Sigmoid colon (tissue), 7 donors: ENCODE results near the gene ARHGAP10. TPM values are rescaled to one million over a fixed set of nuclear protein-coding genes. Genes with fewer than 3 reads are reported as not detected.

Experiments
- DNase-seq: peaks from one replicate; pipeline ENCODE4 v3.0.0-alpha.2; 2019
- H3K27ac ChIP-seq, 4 donors: fragments of 200-600 bp; sonication (generic); one replicate each; pipeline ENCODE4 v1.5.1; 2016 to 2019; ENCODE audit warnings: mild to moderate bottlenecking in 1 of 4
- H3K27me3 ChIP-seq, 3 donors: fragments of 200-600 bp; sonication (generic); one replicate each; pipeline ENCODE4 v1.5.1; 2019; ENCODE audit warnings: mild to moderate bottlenecking in 1 of 3
- H3K36me3 ChIP-seq, 4 donors: fragments of 200-600 bp; sonication (generic); one replicate each; pipeline ENCODE4 v1.5.1; 2016 to 2019
- H3K4me1 ChIP-seq, 4 donors: fragments of 200-600 bp; sonication (generic); one replicate each; pipeline ENCODE4 v1.5.1; 2017 to 2019
- H3K4me3 ChIP-seq, 4 donors: fragments of 200-600 bp; sonication (generic); one replicate each; pipeline ENCODE4 v1.5.1; 2017 to 2019; ENCODE audit warnings: mild to moderate bottlenecking in 2 of 4, moderate library complexity in 1 of 4
- H3K9me3 ChIP-seq, 4 donors: fragments of 200-600 bp in 3 of 4; sonication (generic) in 3 of 4; one replicate each; pipeline versions ENCODE4 v1.5.1 to v1.6.1; 2013 to 2019
- CTCF ChIP-seq, 4 experiments: fragments of 450-650 bp in 3 of 4; fragments of 200-600 bp in 1 of 4; IDR thresholded peaks; one replicate each; pipeline ENCODE4 v1.5.1; 2016 to 2019; ENCODE audit warnings: antibody characterized with exemption in 4 of 4, mild to moderate bottlenecking in 3 of 4, moderate library complexity in 2 of 4
- EP300 ChIP-seq, 4 donors: sonication (generic); formaldehyde crosslinking; IDR thresholded peaks; one replicate each; pipeline ENCODE4 v1.6.1; 2017; ENCODE audit warnings: antibody characterized with exemption in 4 of 4
- POLR2A ChIP-seq, 2 donors: fragments of 450-650 bp; IDR thresholded peaks; one replicate each; pipeline ENCODE4 v1.6.1; 2016; ENCODE audit warnings: antibody characterized with exemption in 2 of 2, mild to moderate bottlenecking in 2 of 2, moderate library complexity in 2 of 2
- POLR2AphosphoS5 ChIP-seq, 4 donors: sonication (generic); formaldehyde crosslinking; IDR thresholded peaks; one replicate each; pipeline ENCODE4 v1.6.1; 2017; ENCODE audit warnings: antibody characterized with exemption in 4 of 4
- WGBS, 2 donors: extraction: QIAGEN DNeasy Blood & Tissue Kit; methylation state at CpG; one replicate each; pipeline ENCODE4 v1.1.7; 2013; 5-methylcytosine and 5-hydroxymethylcytosine counted together
- intact Hi-C: fragments of 100-400 bp; cut with DNase I; formaldehyde crosslinking; loops from one replicate; pipeline ENCODE4 v1.15.1; 2023
- polyA plus RNA-seq, 3 donors: library from polyadenylated mRNA; stranded (reverse); fragments of 200-250 nt; gene quantifications; one replicate each; pipeline ENCODE4 v1.2.3, GENCODE V29; 2013
- total RNA-seq, 4 donors: library from RNA; depleted of rRNA; stranded (reverse); fragments of >200 nt; gene quantifications; one replicate each; pipeline ENCODE4 v1.1.0, GENCODE V29; 2016
- donor health status: healthy with polysubstance abuse.
- donor health status: Bipolar disorder and iron deficiency.
- donor health status: healthy.

Gene ARHGAP10
- total and polyA plus RNA-seq, 7 donors = 3.0 to 158 (median 123) TPM

GRCh38 chr4:147960971-147961370 lies 229.1 kb downstream of the ARHGAP10 start:
- peaks cover 0 to 22% (median 7%) of the 10 kb centered on the region in 4 donors for H3K36me3 ChIP-seq
- DNase-seq = no peak
- H3K27me3 ChIP-seq = no peaks in the 10 kb centered on the region
- no peak overlapping the region for H3K4me3 ChIP-seq
- TF ChIP-seq POLR2AphosphoS5 (IDR thresholded peaks at IDR 0.05) (no peak), CTCF (IDR thresholded peaks at IDR 0.05) (no peak), POLR2A (IDR thresholded peaks at IDR 0.05) (no peak), EP300 (IDR thresholded peaks at IDR 0.05) (no peak)
- intact Hi-C loops = no loop called here
- 34 to 71% methylated on average over 5 of the region's 5 CpGs for WGBS, 2 donors
- peaks cover 0 to 37% (median 10%) of the 10 kb centered on the region in 4 donors for H3K4me1 ChIP-seq
- no peak overlapping the region for H3K27ac ChIP-seq
- no peaks in the 10 kb centered on the region for H3K9me3 ChIP-seq

GRCh38 chr4:147963839-147964238 lies 232.0 kb downstream of the ARHGAP10 start:
- TF ChIP-seq EP300 (IDR thresholded peaks at IDR 0.05) (no peak), POLR2AphosphoS5 (IDR thresholded peaks at IDR 0.05) (no peak), CTCF (IDR thresholded peaks at IDR 0.05) (no peak), POLR2A (IDR thresholded peaks at IDR 0.05) (no peak)
- Histone ChIP-seq H3K4me3 (no peak overlapping the region), H3K9me3 (no peaks in the 10 kb centered on the region), H3K27ac (peak overlapping the region in 1 of 4 donors; percentile 26), H3K27me3 (no peaks in the 10 kb centered on the region), H3K4me1 (peaks cover 0 to 25% (median 15%) of the 10 kb centered on the region in 4 donors), H3K36me3 (peaks cover 0 to 35% (median 9%) of the 10 kb centered on the region in 4 donors)
- no peak for DNase-seq
- intact Hi-C loops = no loop called here
- 76 to 79% methylated on average over 10 of the region's 10 CpGs for WGBS, 2 donors

GRCh38 chr4:147964266-147964880 lies 232.5 kb downstream of the ARHGAP10 start:
- TF ChIP-seq POLR2AphosphoS5 (IDR thresholded peaks at IDR 0.05) (no peak), POLR2A (IDR thresholded peaks at IDR 0.05) (no peak), EP300 (IDR thresholded peaks at IDR 0.05) (no peak), CTCF (IDR thresholded peaks at IDR 0.05) (no peak)
- H3K9me3 ChIP-seq = no peaks in the 10 kb centered on the region
- 72 to 81% methylated on average over 14 of the region's 14 CpGs for WGBS, 2 donors
- H3K4me1 ChIP-seq = peaks cover 0 to 30% (median 20%) of the 10 kb centered on the region in 4 donors
- H3K27me3 ChIP-seq = no peaks in the 10 kb centered on the region
- intact Hi-C loops = no loop called here
- H3K27ac ChIP-seq = peak overlapping the region in 1 of 4 donors; percentile 26
- no peak for DNase-seq
- no peak overlapping the region for H3K4me3 ChIP-seq
- peaks cover 0 to 35% (median 9%) of the 10 kb centered on the region in 4 donors for H3K36me3 ChIP-seq

- Histone ChIP-seq H3K4me1 (peaks cover 0 to 37% (median 27%) of the 10 kb centered on the region in 4 donors), H3K36me3 (peaks cover 0 to 35% (median 9%) of the 10 kb centered on the region in 4 donors), H3K27me3 (no peaks in the 10 kb centered on the region), H3K27ac (peak overlapping the region in 1 of 4 donors; percentile 26), H3K4me3 (no peak overlapping the region), H3K9me3 (no peaks in the 10 kb centered on the region)
- intact Hi-C loops = no loop called here
- DNase-seq = no peak
- 20 to 54% methylated on average over 3 of the region's 3 CpGs for WGBS, 2 donors
- TF ChIP-seq POLR2A (IDR thresholded peaks at IDR 0.05) (no peak), EP300 (IDR thresholded peaks at IDR 0.05) (no peak), POLR2AphosphoS5 (IDR thresholded peaks at IDR 0.05) (no peak), CTCF (IDR thresholded peaks at IDR 0.05) (no peak)
Observed at GRCh38 chr4:147965056-147965455, 233.2 kb downstream of the ARHGAP10 start.
